Subcutaneous abdominal adipose tissue (tissue), 5 donors: ENCODE measurements around the gene COL20A1.

Experiments
- H3K27ac ChIP-seq: one replicate; pipeline ENCODE4 v1.7.0; 2013; ENCODE audit warnings: low read depth, mild to moderate bottlenecking, inconsistent platforms, low read length, moderate library complexity
- H3K27me3 ChIP-seq, 5 donors: one replicate each; pipeline ENCODE4 v1.7.0; 2013; ENCODE audit warnings: low read length in 5 of 5, inconsistent platforms in 1 of 5; ENCODE audit not compliant: control insufficient read depth in 5 of 5, insufficient read depth in 4 of 5
- H3K36me3 ChIP-seq, 5 donors: one replicate each; pipeline ENCODE4 v1.7.0; 2013; ENCODE audit warnings: low read length in 5 of 5; ENCODE audit not compliant: control insufficient read depth in 5 of 5, insufficient read depth in 5 of 5
- H3K4me1 ChIP-seq, 5 donors: one replicate each; pipeline ENCODE4 v1.7.0; 2013; ENCODE audit warnings: low read length in 5 of 5, mild to moderate bottlenecking in 3 of 5, moderate library complexity in 1 of 5; ENCODE audit not compliant: control insufficient read depth in 5 of 5, insufficient read depth in 5 of 5
- H3K4me3 ChIP-seq, 5 donors: one replicate each; pipeline ENCODE4 v1.7.0; 2013; ENCODE audit warnings: low read length in 5 of 5, low read depth in 1 of 5
- H3K9ac ChIP-seq, 5 donors: one replicate each; pipeline ENCODE4 v1.7.0; 2013; ENCODE audit warnings: low read length in 5 of 5, mild to moderate bottlenecking in 4 of 5, moderate library complexity in 3 of 5
- H3K9me3 ChIP-seq, 5 donors: one replicate each; pipeline ENCODE4 v1.7.0; 2013; ENCODE audit warnings: low read length in 5 of 5; ENCODE audit not compliant: control insufficient read depth in 5 of 5
- donor health status: healthy.
- donor health status: healthy.
- donor health status: healthy.
- donor health status: healthy.
- donor health status: healthy.

Gene COL20A1

GRCh38 chr20:63383556-63383955 is 90.6 kb downstream of the COL20A1 start:
- Histone ChIP-seq H3K9me3 (peaks cover 7 to 22% (median 14%) of the 10 kb centered on the region in 5 donors), H3K27me3 (peaks cover 9 to 46% (median 27%) of the 10 kb centered on the region in 5 donors), H3K4me3 (no peak overlapping the region), H3K9ac (no peak overlapping the region), H3K36me3 (no peaks in the 10 kb centered on the region), H3K4me1 (no peaks in the 10 kb centered on the region), H3K27ac (no peak overlapping the region)

- no peak overlapping the region for H3K4me3 ChIP-seq
- no peaks in the 10 kb centered on the region for H3K36me3 ChIP-seq
- no peak overlapping the region for H3K27ac ChIP-seq
- no peak overlapping the region for H3K9ac ChIP-seq
- peaks cover 9 to 39% (median 21%) of the 10 kb centered on the region in 5 donors for H3K27me3 ChIP-seq
- H3K9me3 ChIP-seq: peaks cover 7 to 22% (median 14%) of the 10 kb centered on the region in 5 donors
- no peaks in the 10 kb centered on the region for H3K4me1 ChIP-seq
These were observed 91.3 kb downstream of the COL20A1 start for GRCh38 chr20:63384336-63384735.
